ENCODE data around the gene XYLB. TPM values are rescaled to one million over a fixed set of nuclear protein-coding genes. Genes with fewer than 3 reads are reported as not detected.

The XYLB gene
- 2.6 TPM in 2 replicates for total RNA-seq

GRCh38 chr3:38346587-38347410 lies at the start of gene XYLB:
TSS of gene XYLB (plus strand) at chr3:38346785. CDS start at chr3:38346869, 84 bp downstream.

GRCh38 chr3:38453075-38453912 lies 106.7 kb downstream of the XYLB start, which contains the start of gene ACVR2B:
TSS of gene ACVR2B (plus strand) at chr3:38453890. CDS start at chr3:38454323, 433 bp downstream.

Other genes starting within 250 kb of the XYLB start
- gene ACAA1, start 209.7 kb upstream of the XYLB start, total RNA-seq: 81.7 and 94.8 TPM in 2 replicates
- 38.5 and 43.6 TPM in 2 replicates for gene MYD88, start 208.1 kb upstream of the XYLB start, total RNA-seq
- gene OXSR1, start 181.2 kb upstream of the XYLB start, total RNA-seq: 42.6 and 43.6 TPM in 2 replicates
- gene SLC22A13, start 81.0 kb upstream of the XYLB start, total RNA-seq: 0.07 TPM in 1 of 2 replicates, not detected in the other
- not detected in 2 replicates for gene SLC22A14, start 64.5 kb upstream of the XYLB start, total RNA-seq
- 1.3 and 1.8 TPM in 2 replicates for gene ACVR2B, start 107.1 kb downstream of the XYLB start, total RNA-seq
- gene EXOG, start 149.6 kb downstream of the XYLB start, total RNA-seq: 4.0 and 4.2 TPM in 2 replicates